NK-92 (cell line): ENCODE results near the gene SORCS2.

ENCODE experiments used
- DNase-seq: peaks from one replicate; lab custom pipeline; 2025; ENCODE audit not compliant: unreplicated experiment; lab: John Stamatoyannopoulos, UW

The SORCS2 gene

DNA sequence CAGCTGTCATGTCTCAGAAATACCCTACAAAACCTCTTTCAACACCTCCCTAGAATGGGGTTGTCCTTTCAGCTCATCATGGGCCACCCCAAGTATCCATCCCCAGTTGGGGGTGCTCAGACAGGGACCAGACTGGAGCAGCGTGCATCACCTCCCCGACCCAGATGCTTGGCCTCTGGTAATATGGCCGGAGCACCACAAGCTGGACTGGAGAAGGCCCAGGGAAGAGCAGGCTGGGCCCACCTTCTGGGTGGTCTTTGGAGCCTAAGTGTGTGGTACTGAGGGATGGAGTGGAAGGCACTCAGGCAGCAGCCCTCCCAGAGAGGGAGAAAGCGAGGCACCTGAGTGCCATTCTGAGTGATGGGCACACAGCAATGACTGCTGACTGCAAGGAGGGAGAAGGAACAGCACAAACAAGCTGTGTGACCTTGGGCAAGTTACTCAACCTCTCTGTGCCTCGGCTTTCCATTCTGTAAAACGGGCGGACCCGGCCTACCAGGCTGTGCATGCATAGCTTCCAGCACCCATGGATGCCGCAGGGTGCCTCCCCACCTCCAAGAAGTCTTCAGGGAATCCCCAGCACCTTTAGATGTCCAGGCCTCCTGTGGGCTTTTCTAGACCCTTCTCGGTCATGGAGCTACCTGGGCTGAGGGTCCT, 519.1 kb downstream of the SORCS2 start:
- no peak for DNase-seq

DNA sequence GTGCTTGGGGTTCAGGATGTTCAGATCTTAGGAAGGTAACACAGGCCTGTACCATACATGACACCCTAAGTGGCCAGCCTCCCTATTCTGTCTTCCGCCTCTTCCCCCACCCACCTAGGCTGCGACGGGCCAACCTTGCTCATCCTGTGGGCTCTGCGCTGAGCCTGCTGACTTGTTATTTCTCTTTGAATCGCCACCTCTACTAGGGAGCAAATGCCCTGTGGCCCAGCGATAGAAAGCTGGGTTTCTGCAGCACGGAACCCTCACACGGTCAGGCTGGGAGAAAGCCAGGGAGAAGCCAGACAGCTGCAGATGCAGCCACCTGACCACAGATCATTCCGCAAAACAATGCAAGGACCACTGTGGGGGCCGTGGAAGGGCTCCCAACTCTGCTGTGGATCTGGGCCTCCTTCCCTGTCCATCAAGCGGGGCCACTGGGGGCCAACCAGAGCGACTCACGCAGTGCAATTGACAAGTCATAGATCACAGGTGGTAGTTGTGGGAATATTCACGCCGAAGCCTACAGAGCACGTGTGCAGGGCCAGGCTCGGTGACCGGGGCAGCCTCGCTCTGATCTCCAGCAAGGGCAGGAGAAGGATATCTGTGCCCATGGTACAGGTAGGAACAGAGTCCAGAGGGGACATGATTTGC, 519.8 kb downstream of the SORCS2 start:
- DNase-seq = no peak

DNA sequence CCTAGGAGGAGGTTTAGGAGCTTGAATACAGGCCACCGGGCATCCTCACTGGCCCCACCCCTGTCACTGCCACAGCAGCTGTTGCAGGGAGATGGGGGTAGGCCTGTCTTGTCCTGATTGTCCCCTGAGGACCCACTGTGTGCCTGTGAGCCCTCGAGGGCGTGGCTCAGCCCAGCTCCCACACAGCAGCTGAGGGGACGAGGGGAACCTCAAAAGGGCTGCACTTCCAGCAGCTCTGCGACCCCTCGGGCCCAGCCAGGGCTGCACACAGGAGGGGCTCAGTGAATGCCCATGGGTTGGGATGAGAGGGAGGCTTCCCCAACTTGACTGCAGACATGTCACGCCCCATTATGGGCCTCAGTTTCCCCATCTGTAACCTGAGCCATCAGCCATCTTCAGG, 521.4 kb downstream of the SORCS2 start:
- no peak for DNase-seq

- DNase-seq = no peak
Measured at GRCh38 chr4:7714176-7714575, 521.8 kb downstream of the SORCS2 start.

DNA sequence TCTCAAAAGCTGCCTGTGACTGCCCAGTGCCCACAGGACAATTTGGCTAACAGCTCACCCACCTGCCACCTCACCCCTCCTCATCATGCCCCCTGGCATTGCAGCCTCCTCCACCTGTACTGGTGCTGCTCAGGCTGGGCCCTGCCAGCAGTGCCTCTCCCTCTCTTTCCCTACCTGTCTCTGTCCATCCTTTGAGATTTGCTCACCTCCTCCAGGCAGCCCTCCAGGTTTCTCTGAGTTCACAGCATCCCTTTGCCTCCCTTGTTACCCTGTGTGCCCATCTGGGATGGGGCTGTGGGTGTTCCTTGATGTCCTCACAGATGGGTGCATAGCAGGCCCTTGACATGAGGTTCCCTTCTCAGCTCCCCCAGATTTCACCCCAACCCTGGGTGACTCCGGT, 522.4 kb downstream of the SORCS2 start:
- DNase-seq = no peak

GRCh38 chr4:7715271-7716009, 523.1 kb downstream of the SORCS2 start:
- no peak for DNase-seq

GRCh38 chr4:7716010-7716721, 523.8 kb downstream of the SORCS2 start:
- DNase-seq = no peak

- no peak for DNase-seq
Measured at GRCh38 chr4:7717161-7717560, 524.8 kb downstream of the SORCS2 start.

DNA sequence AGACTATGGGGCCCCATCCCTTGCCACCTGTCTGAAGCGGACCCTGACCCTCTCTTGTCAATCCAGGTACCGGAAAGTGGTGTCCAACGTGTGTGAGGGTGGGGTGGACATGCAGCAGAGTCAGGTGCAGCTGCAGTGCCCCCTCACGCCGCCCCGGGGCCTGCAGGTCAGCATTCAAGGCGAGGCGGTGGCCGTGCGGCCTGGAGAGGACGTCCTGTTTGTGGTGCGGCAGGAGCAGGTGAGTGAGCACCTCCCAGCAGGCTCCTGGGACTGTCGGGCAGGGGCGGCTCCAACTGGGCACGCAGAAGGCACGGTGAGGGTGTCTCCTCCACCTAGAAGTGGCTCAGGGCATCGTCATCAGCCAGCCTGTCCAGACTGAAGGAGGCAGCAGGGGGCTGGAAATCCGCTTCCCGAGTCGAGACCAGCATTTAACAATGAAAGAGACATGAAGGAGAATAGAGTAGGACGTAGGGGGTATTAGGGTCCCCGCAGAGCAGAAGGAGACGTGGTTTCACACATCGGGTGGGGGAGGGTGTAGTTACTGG, 525.7 kb downstream of the SORCS2 start:
- no peak for DNase-seq

DNA sequence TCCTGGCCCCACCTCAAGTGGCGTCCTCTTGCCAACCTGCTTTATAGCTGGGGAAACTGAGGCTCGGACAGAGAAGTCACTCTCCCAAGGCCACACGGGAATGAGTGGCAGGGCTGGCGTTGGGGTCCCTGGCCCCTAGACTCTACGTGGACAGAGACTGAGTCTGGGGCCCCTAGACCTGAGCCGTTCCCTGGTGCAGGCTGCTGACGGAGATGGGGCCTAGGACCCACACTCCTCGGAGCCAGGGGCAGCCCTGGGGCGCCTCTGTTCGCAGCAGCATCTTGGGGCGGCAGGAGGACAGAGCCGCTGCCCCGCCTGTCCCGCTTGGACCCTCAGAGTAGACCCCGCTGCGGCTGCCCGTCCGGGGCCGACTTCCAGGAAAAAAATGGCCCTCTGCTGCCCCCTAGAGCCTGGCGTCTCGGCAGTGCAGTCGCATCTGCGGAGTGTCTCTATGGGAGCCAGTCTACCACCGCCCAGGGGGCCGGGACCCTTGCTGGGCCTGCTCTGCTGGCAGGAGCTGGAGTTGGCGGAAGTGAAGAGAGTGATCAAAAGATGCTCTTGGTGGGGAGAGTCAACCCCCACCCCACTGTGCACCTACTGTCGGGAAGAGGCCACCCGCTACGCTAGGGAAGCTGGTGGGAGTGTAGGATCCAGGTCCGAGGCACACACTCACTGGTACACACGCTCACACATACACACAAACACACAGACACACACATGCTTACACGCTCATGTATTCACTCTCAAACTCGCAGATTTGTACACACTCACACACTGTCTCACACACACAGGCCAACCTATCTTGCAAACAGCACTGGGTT, 527.2 kb downstream of the SORCS2 start:
- DNase-seq = no peak

GRCh38 chr4:7721984-7722551, 529.7 kb downstream of the SORCS2 start:
- no peak for DNase-seq

DNA sequence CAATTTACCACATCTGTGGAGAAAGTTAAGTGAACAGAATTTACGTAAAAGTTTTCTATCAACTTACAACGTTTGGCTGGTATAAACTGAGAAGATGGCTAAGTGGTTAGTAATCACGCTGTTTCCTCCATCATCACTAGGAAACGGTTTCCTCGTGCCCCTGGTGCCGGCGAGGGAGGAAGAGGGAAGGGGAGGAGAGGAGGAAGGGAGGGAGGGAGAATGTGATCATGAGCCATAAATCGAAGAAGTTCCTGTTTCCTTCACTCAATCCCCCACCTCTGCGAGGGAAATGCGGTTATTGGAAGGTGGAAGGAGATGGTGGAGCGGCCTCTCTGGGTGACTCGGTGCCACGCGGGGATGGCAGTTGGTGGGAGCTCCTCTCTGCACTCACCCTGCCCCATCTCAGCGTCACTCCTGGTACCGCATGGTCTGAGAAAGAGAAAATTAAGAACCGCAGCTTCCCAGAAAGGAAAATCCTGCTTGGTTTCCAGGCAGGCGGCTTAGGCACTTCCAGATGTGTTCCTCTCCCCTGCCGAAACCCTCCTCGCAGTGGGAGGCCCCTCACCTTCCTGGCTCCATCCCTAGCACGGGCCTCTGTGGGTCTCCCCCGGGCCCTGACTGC, 530.5 kb downstream of the SORCS2 start:
- DNase-seq = no peak

DNA sequence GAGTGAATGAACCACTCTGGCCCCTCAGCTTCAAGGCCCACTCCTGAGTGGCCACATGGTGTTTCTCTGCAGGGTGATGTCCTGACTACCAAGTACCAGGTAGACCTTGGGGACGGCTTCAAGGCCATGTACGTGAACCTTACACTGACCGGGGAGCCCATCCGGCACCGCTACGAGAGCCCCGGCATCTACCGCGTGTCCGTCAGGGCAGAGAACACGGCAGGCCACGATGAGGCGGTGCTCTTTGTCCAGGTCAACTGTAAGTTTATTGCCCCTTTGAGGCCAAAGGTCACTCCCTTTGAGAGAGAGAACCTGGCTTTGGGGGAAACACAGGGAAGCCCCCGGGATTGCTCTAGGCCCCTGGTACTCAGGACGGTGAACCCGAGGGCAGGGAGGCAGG, 531.3 kb downstream of the SORCS2 start:
- no peak for DNase-seq

GRCh38 chr4:7725951-7726350, 533.6 kb downstream of the SORCS2 start:
- no peak for DNase-seq

DNA sequence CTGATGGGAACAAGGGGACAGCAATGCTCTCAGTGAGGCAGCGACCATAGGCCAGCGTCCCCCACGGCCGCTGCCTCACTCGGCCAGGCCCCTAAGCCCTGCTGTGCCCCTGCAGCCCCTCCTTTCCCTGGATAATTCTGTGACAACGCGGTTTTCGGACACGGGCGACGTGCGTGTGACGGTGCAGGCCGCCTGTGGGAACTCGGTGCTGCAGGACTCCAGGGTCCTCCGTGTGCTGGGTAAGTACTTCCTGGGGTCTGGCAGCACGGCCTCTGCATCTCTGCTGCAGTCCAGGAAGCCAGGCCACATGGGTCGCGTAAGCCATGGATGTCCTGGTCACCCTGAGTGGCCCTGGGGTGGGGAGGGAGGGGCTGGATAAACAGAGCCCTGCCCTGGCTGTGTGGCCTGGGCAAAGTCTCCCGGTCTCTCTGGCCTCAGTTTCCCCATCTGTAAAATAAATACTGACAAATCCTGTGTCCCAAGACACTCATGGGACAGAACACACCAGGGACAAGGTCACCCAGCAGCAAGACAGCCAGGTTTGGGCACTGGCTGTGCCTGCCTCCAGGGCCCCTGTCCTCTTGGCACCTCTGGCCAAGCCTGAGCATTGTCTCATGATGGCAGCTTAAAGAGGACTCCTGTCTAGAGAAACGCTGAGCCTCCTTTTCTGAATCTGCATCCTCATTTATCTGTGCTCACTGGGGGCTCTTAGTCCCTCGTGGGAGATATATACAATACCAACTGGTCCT, 534.5 kb downstream of the SORCS2 start:
- DNase-seq = no peak

- no peak for DNase-seq
Measured at GRCh38 chr4:7727749-7728148, 535.4 kb downstream of the SORCS2 start.

DNA sequence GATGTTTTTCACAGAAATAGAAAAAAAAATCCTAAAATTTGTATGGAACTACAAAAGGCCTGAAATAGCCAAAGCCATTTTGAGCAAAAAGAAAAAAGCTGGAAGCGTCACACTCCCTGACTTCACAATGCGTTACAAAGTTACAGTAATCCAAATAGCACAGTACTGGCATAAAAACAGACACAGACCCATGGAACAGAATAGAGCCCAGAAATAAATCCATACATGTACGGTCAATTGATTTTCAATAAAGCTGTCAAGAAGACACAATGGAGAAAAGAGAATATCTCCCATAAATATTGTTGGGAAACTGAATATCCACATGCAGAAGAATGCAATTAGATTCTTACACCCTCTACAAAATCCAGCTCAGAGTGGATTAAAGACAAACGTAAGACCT, 539.1 kb downstream of the SORCS2 start:
- no peak for DNase-seq

GRCh38 chr4:7732263-7732662, 539.9 kb downstream of the SORCS2 start:
- no peak for DNase-seq

GRCh38 chr4:7733201-7733600, 540.9 kb downstream of the SORCS2 start:
- no peak for DNase-seq
